Activated CD8-positive, alpha-beta memory T cell treated with anti-CD3 and anti-CD28 coated beads, Interleukin-2, amount 50 U/mL, for 48 hours (primary cell): ENCODE results near the gene CLCNKB.
A peak's percentile ranks its signal among the peaks of the same experiment; 100 is the strongest.
"Not testable (repeated sequence)": the region's sequence is repeated elsewhere in the genome, so short reads cannot be mapped to it uniquely, and the experiment has no call there.

Source experiments
- DNase-seq: peaks from one replicate; pipeline ENCODE4 v3.0.0-alpha.2; 2020

CLCNKB gene

GRCh38 chr1:16036461-16036860 is 7.1 kb upstream of the CLCNKB start:
- not testable (repeated sequence) for DNase-seq

GRCh38 chr1:16038620-16038912 is 5.0 kb upstream of the CLCNKB start:
- DNase-seq, result no peak

GRCh38 chr1:16039871-16040270 is 3.7 kb upstream of the CLCNKB start:
- not testable (repeated sequence) for DNase-seq

GRCh38 chr1:16041200-16041599 is 2.4 kb upstream of the CLCNKB start:
- DNase-seq, result no peak

- no peak for DNase-seq
These were observed 1.5 kb upstream of the CLCNKB start for GRCh38 chr1:16042096-16042495.

- not testable (repeated sequence) for DNase-seq
These were observed 928 bp upstream of the CLCNKB start for GRCh38 chr1:16042654-16043053.

- no peak for DNase-seq
These were observed 368 bp downstream of the CLCNKB start for GRCh38 chr1:16043950-16044349.

- no peak for DNase-seq
These were observed 3.3 kb downstream of the CLCNKB start for GRCh38 chr1:16046842-16047241.

GRCh38 chr1:16047791-16048475 is 4.4 kb downstream of the CLCNKB start:
- DNase-seq, result no peak

- peak; percentile 65 for DNase-seq
These were observed 5.1 kb downstream of the CLCNKB start for GRCh38 chr1:16048573-16049189.

GRCh38 chr1:16050328-16050727 is 6.7 kb downstream of the CLCNKB start:
- DNase-seq, result no peak

GRCh38 chr1:16051039-16051438 is 7.5 kb downstream of the CLCNKB start:
- DNase-seq, result no peak

GRCh38 chr1:16051949-16052348 is 8.4 kb downstream of the CLCNKB start:
- DNase-seq, result not testable (repeated sequence)

- DNase-seq, result no peak
These were observed 10.4 kb downstream of the CLCNKB start for GRCh38 chr1:16053781-16054502.

GRCh38 chr1:16054598-16055540 is 11.3 kb downstream of the CLCNKB start:
- no peak for DNase-seq

GRCh38 chr1:16055613-16056520 is 12.3 kb downstream of the CLCNKB start:
- peak; percentile 93 for DNase-seq

GRCh38 chr1:16056521-16056912 is 12.9 kb downstream of the CLCNKB start:
- DNase-seq, result not testable (repeated sequence)

- not testable (repeated sequence) for DNase-seq
These were observed 13.8 kb downstream of the CLCNKB start for GRCh38 chr1:16057314-16057915.

GRCh38 chr1:16058394-16059120 is 15.0 kb downstream of the CLCNKB start:
- not testable (repeated sequence) for DNase-seq

- DNase-seq, result no peak
These were observed 17.7 kb downstream of the CLCNKB start for GRCh38 chr1:16061266-16061665.
